HUDEP-2 (cell line): Measurements from ENCODE around the gene CD160.

Experiments used
- DNase-seq, 76 experiments: peaks; one replicate each; lab custom pipeline; 2025; ENCODE audit not compliant: unreplicated experiment in 76 of 76; lab: John Stamatoyannopoulos, UW

The CD160 gene

GRCh38 chr1:145788580-145788979, 69.3 kb downstream of the CD160 start:
- DNase-seq, result no peak
